ENCODE measurements around the gene FAM204A.

GRCh38 chr10:118264838-118265470, 77.2 kb downstream of the FAM204A start:
- no peak for TF ChIP-seq POLR2A (IDR thresholded peaks at IDR 0.05; ENCODE audit: low read length)
- TF ChIP-seq GATA1 (IDR thresholded peaks at IDR 0.05; ENCODE audit: low read depth, low read length), result no peak
